ENCODE data around the gene COL18A1.

COL18A1 gene

GRCh38 chr21:45363921-45364467, 41.0 kb upstream of the COL18A1 start:
- peak; percentile 71 for ATAC-seq
- TF ChIP-seq PATZ1 (CRISPR knock-in tag; IDR thresholded peaks at IDR 0.05; ENCODE audit: borderline replicate concordance) (peak; percentile 61), ZNF565 (CRISPR knock-in tag; conservative IDR thresholded peaks at IDR 0.05; ENCODE audit: low read depth) (no peak), ISL1 (CRISPR knock-in tag; IDR thresholded peaks at IDR 0.05) (peak; percentile 67), ZFP3 (CRISPR knock-in tag; IDR thresholded peaks at IDR 0.05) (0 out of 2 replicates have a peak, but pooled peaks have one; percentile 44), ZFP30 (CRISPR knock-in tag; IDR thresholded peaks at IDR 0.05) (no peak), CSRNP3 (CRISPR knock-in tag; IDR thresholded peaks at IDR 0.05) (no peak), CSDC2 (CRISPR knock-in tag; IDR thresholded peaks at IDR 0.05) (peak; percentile 88; the same call in 1 of the 2 replicates)

- TF ChIP-seq ARNTL (CRISPR knock-in tag; IDR thresholded peaks at IDR 0.05; ENCODE audit: borderline replicate concordance, low read depth): no peak
- no peak for TF ChIP-seq ZNF8 (CRISPR knock-in tag; IDR thresholded peaks at IDR 0.05)
- TF ChIP-seq ZNF70 (CRISPR knock-in tag; IDR thresholded peaks at IDR 0.05): no peak
- TF ChIP-seq ZC3H10 (CRISPR knock-in tag; IDR thresholded peaks at IDR 0.05): peak; percentile 17; the same call in 1 of the 2 replicates
- TF ChIP-seq OSR1 (CRISPR knock-in tag; IDR thresholded peaks at IDR 0.05): 0 out of 2 replicates have a peak, but pooled peaks have one; percentile 39
- TF ChIP-seq ESRRG (CRISPR knock-in tag; IDR thresholded peaks at IDR 0.05): no peak
- TF ChIP-seq TSHZ2 (CRISPR knock-in tag; IDR thresholded peaks at IDR 0.05): no peak
- peak; percentile 56; the same call in 1 of the 2 replicates for TF ChIP-seq CSDC2 (CRISPR knock-in tag; IDR thresholded peaks at IDR 0.05)
- peak; percentile 34 for ATAC-seq
Measured at GRCh38 chr21:45364468-45365185, 40.3 kb upstream of the COL18A1 start.

GRCh38 chr21:45365186-45365607, 39.8 kb upstream of the COL18A1 start:
- no peak for ATAC-seq
- TF ChIP-seq ZNF8 (CRISPR knock-in tag; IDR thresholded peaks at IDR 0.05) (no peak), ESRRG (CRISPR knock-in tag; IDR thresholded peaks at IDR 0.05) (no peak), POU6F1 (CRISPR knock-in tag; IDR thresholded peaks at IDR 0.05; ENCODE audit: borderline replicate concordance, low read depth) (no peak), OSR1 (CRISPR knock-in tag; IDR thresholded peaks at IDR 0.05) (no peak), BACH2 (CRISPR knock-in tag; IDR thresholded peaks at IDR 0.05; ENCODE audit: borderline replicate concordance) (no peak), CSDC2 (CRISPR knock-in tag; IDR thresholded peaks at IDR 0.05) (no peak), SNAI2 (CRISPR knock-in tag; IDR thresholded peaks at IDR 0.05) (no peak), ZFP3 (CRISPR knock-in tag; IDR thresholded peaks at IDR 0.05) (no peak), ISL1 (CRISPR knock-in tag; IDR thresholded peaks at IDR 0.05) (no peak), GLIS3 (CRISPR knock-in tag; IDR thresholded peaks at IDR 0.05) (no peak), ZFP30 (CRISPR knock-in tag; IDR thresholded peaks at IDR 0.05) (no peak), PATZ1 (CRISPR knock-in tag; IDR thresholded peaks at IDR 0.05; ENCODE audit: borderline replicate concordance) (no peak), CREB5 (CRISPR knock-in tag; IDR thresholded peaks at IDR 0.05; ENCODE audit: low read depth) (no peak), ZNF70 (CRISPR knock-in tag; IDR thresholded peaks at IDR 0.05) (no peak), ARNTL (CRISPR knock-in tag; IDR thresholded peaks at IDR 0.05; ENCODE audit: borderline replicate concordance, low read depth) (no peak)
